Measurements from ENCODE around the gene PTPN3.

PTPN3 gene

GRCh38 chr9:109482391-109482916 is 15.7 kb downstream of the PTPN3 start:
- Histone ChIP-seq H3K9ac (ENCODE audit: low read depth, low read length) (no peak overlapping the region), H3K36me3 (ENCODE audit: control insufficient read depth, insufficient read depth, low read length) (no peaks in the 10 kb centered on the region), H3K4me1 (ENCODE audit: control insufficient read depth, insufficient read depth, low read length) (no peaks in the 10 kb centered on the region), H3K9me3 (ENCODE audit: control insufficient read depth, insufficient read depth, low read length) (no peaks in the 10 kb centered on the region), H3K4me3 (ENCODE audit: low read depth, low read length) (no peak overlapping the region), H3K27me3 (ENCODE audit: control insufficient read depth, insufficient read depth, low read length) (no peaks in the 10 kb centered on the region)

GRCh38 chr9:109481856-109482255 is 16.3 kb downstream of the PTPN3 start:
- Histone ChIP-seq H3K27me3 (ENCODE audit: control insufficient read depth, insufficient read depth, low read length) (no peaks in the 10 kb centered on the region), H3K4me3 (ENCODE audit: low read depth, low read length) (no peak overlapping the region), H3K36me3 (ENCODE audit: control insufficient read depth, insufficient read depth, low read length) (no peaks in the 10 kb centered on the region), H3K4me1 (ENCODE audit: control insufficient read depth, insufficient read depth, low read length) (no peaks in the 10 kb centered on the region), H3K9ac (ENCODE audit: low read depth, low read length) (no peak overlapping the region), H3K9me3 (ENCODE audit: control insufficient read depth, insufficient read depth, low read length) (no peaks in the 10 kb centered on the region)

DNA sequence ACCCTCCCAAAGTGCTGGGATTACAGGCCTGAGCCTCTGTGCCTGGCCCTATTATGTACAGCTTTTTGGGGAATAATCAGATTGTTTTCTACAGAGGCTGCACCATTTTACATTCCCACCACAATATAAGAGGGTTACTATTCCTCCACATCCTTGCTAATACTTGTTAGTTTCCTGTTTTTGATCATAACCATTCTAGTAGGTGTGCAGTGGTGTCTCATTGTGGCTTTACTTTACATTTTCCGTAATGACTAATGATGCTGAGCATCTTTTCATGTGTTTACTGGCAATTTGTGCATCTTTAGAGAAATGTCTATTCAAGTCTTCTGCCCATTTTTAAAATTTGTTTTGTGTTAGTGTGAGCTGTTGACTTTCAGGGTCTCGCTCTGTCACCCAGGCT is 18.3 kb downstream of the PTPN3 start:
- H3K27me3 ChIP-seq (ENCODE audit: control insufficient read depth, insufficient read depth, low read length), result no peaks in the 10 kb centered on the region
- H3K4me1 ChIP-seq (ENCODE audit: control insufficient read depth, insufficient read depth, low read length), result no peaks in the 10 kb centered on the region
- no peak overlapping the region for H3K4me3 ChIP-seq (ENCODE audit: low read depth, low read length)
- H3K9ac ChIP-seq (ENCODE audit: low read depth, low read length), result no peak overlapping the region
- no peaks in the 10 kb centered on the region for H3K9me3 ChIP-seq (ENCODE audit: control insufficient read depth, insufficient read depth, low read length)
- H3K36me3 ChIP-seq (ENCODE audit: control insufficient read depth, insufficient read depth, low read length), result no peaks in the 10 kb centered on the region

GRCh38 chr9:109478665-109479380 is 19.3 kb downstream of the PTPN3 start:
- no peaks in the 10 kb centered on the region for H3K27me3 ChIP-seq (ENCODE audit: control insufficient read depth, insufficient read depth, low read length)
- H3K36me3 ChIP-seq (ENCODE audit: control insufficient read depth, insufficient read depth, low read length), result no peaks in the 10 kb centered on the region
- H3K4me3 ChIP-seq (ENCODE audit: low read depth, low read length), result no peak overlapping the region
- no peak overlapping the region for H3K9ac ChIP-seq (ENCODE audit: low read depth, low read length)
- no peaks in the 10 kb centered on the region for H3K9me3 ChIP-seq (ENCODE audit: control insufficient read depth, insufficient read depth, low read length)
- H3K4me1 ChIP-seq (ENCODE audit: control insufficient read depth, insufficient read depth, low read length), result no peaks in the 10 kb centered on the region

- H3K4me3 ChIP-seq (ENCODE audit: low read depth, low read length), result no peak overlapping the region
- no peak overlapping the region for H3K9ac ChIP-seq (ENCODE audit: low read depth, low read length)
- H3K27me3 ChIP-seq (ENCODE audit: control insufficient read depth, insufficient read depth, low read length), result no peaks in the 10 kb centered on the region
- H3K4me1 ChIP-seq (ENCODE audit: control insufficient read depth, insufficient read depth, low read length), result no peaks in the 10 kb centered on the region
- no peaks in the 10 kb centered on the region for H3K9me3 ChIP-seq (ENCODE audit: control insufficient read depth, insufficient read depth, low read length)
- no peaks in the 10 kb centered on the region for H3K36me3 ChIP-seq (ENCODE audit: control insufficient read depth, insufficient read depth, low read length)
These were observed 20.0 kb downstream of the PTPN3 start for GRCh38 chr9:109478051-109478563.

GRCh38 chr9:109477258-109478050 is 20.7 kb downstream of the PTPN3 start:
- Histone ChIP-seq H3K27me3 (ENCODE audit: control insufficient read depth, insufficient read depth, low read length) (no peaks in the 10 kb centered on the region), H3K36me3 (ENCODE audit: control insufficient read depth, insufficient read depth, low read length) (no peaks in the 10 kb centered on the region), H3K9me3 (ENCODE audit: control insufficient read depth, insufficient read depth, low read length) (no peaks in the 10 kb centered on the region), H3K4me3 (ENCODE audit: low read depth, low read length) (no peak overlapping the region), H3K4me1 (ENCODE audit: control insufficient read depth, insufficient read depth, low read length) (no peaks in the 10 kb centered on the region), H3K9ac (ENCODE audit: low read depth, low read length) (no peak overlapping the region)

DNA sequence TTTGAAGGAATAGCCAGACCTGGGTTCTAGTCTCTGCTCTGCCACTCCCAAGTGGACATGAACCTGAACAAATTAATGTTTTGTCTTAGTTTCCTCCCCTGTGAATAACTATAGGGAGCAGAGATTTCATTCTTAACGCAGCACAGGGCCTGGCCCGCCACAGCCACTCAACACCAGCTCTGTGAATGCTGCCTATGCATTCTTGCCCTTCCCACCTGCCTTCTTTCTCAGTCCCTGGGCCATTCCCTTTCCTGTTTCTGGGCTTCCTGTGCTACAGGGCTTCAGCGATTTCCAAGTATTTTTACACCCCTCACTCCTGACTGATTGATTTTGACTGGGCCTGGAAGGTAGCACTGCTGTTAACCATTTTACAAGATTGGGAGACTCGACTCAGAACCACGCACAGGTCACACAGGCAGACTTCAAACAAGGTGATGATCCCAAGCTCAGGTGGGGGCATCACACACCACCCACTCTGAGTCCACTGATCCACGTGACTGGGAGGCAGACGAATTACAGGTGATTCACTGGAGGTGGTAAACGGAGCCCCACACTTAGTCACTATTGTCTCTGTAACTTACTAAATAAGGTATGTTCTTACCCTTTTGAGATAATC is 21.4 kb downstream of the PTPN3 start:
- Histone ChIP-seq H3K4me3 (ENCODE audit: low read depth, low read length) (no peak overlapping the region), H3K36me3 (ENCODE audit: control insufficient read depth, insufficient read depth, low read length) (no peaks in the 10 kb centered on the region), H3K9ac (ENCODE audit: low read depth, low read length) (no peak overlapping the region), H3K27me3 (ENCODE audit: control insufficient read depth, insufficient read depth, low read length) (no peaks in the 10 kb centered on the region), H3K4me1 (ENCODE audit: control insufficient read depth, insufficient read depth, low read length) (no peaks in the 10 kb centered on the region), H3K9me3 (ENCODE audit: control insufficient read depth, insufficient read depth, low read length) (no peaks in the 10 kb centered on the region)

- H3K4me1 ChIP-seq (ENCODE audit: control insufficient read depth, insufficient read depth, low read length), result no peaks in the 10 kb centered on the region
- no peaks in the 10 kb centered on the region for H3K9me3 ChIP-seq (ENCODE audit: control insufficient read depth, insufficient read depth, low read length)
- H3K4me3 ChIP-seq (ENCODE audit: low read depth, low read length), result no peak overlapping the region
- no peak overlapping the region for H3K9ac ChIP-seq (ENCODE audit: low read depth, low read length)
- H3K36me3 ChIP-seq (ENCODE audit: control insufficient read depth, insufficient read depth, low read length), result no peaks in the 10 kb centered on the region
- no peaks in the 10 kb centered on the region for H3K27me3 ChIP-seq (ENCODE audit: control insufficient read depth, insufficient read depth, low read length)
These were observed 22.6 kb downstream of the PTPN3 start for GRCh38 chr9:109475526-109475925.

- no peak overlapping the region for H3K4me3 ChIP-seq (ENCODE audit: low read depth, low read length)
- no peaks in the 10 kb centered on the region for H3K36me3 ChIP-seq (ENCODE audit: control insufficient read depth, insufficient read depth, low read length)
- H3K9ac ChIP-seq (ENCODE audit: low read depth, low read length), result no peak overlapping the region
- no peaks in the 10 kb centered on the region for H3K9me3 ChIP-seq (ENCODE audit: control insufficient read depth, insufficient read depth, low read length)
- H3K27me3 ChIP-seq (ENCODE audit: control insufficient read depth, insufficient read depth, low read length), result no peaks in the 10 kb centered on the region
- H3K4me1 ChIP-seq (ENCODE audit: control insufficient read depth, insufficient read depth, low read length), result no peaks in the 10 kb centered on the region
These were observed 23.2 kb downstream of the PTPN3 start for GRCh38 chr9:109474944-109475343.

DNA sequence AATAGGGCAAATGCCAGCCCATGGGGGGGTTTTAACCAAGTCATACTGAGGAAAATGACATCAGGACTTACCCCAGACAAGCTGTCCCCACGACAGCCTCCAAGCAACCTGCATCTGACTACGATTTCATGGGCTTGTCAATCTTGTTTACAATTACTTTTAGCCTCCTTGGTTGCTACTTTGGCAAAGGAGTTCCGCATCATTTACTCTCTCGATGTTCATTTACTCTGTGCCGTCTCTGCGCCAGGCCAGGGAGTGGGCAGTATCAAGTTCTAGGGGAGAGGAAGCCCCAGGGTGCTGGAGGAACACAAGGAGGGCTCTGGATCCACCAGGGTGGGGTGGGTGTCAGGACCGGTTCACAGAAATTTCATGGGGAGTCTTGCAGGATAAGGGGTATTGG is 23.9 kb downstream of the PTPN3 start:
- H3K4me3 ChIP-seq (ENCODE audit: low read depth, low read length), result no peak overlapping the region
- no peaks in the 10 kb centered on the region for H3K27me3 ChIP-seq (ENCODE audit: control insufficient read depth, insufficient read depth, low read length)
- no peaks in the 10 kb centered on the region for H3K4me1 ChIP-seq (ENCODE audit: control insufficient read depth, insufficient read depth, low read length)
- H3K36me3 ChIP-seq (ENCODE audit: control insufficient read depth, insufficient read depth, low read length), result no peaks in the 10 kb centered on the region
- no peaks in the 10 kb centered on the region for H3K9me3 ChIP-seq (ENCODE audit: control insufficient read depth, insufficient read depth, low read length)
- no peak overlapping the region for H3K9ac ChIP-seq (ENCODE audit: low read depth, low read length)

- H3K27me3 ChIP-seq (ENCODE audit: control insufficient read depth, insufficient read depth, low read length), result no peaks in the 10 kb centered on the region
- H3K9ac ChIP-seq (ENCODE audit: low read depth, low read length), result no peak overlapping the region
- no peaks in the 10 kb centered on the region for H3K4me1 ChIP-seq (ENCODE audit: control insufficient read depth, insufficient read depth, low read length)
- no peaks in the 10 kb centered on the region for H3K9me3 ChIP-seq (ENCODE audit: control insufficient read depth, insufficient read depth, low read length)
- no peak overlapping the region for H3K4me3 ChIP-seq (ENCODE audit: low read depth, low read length)
- no peaks in the 10 kb centered on the region for H3K36me3 ChIP-seq (ENCODE audit: control insufficient read depth, insufficient read depth, low read length)
These were observed 24.8 kb downstream of the PTPN3 start for GRCh38 chr9:109473329-109473728.

Measured in iPS-15b (cell line).